SKM-1 treated with dmso at 0.1 percent for 144 hours (cell line): ENCODE measurements around the gene NPRL2.

Source experiments
- DNase-seq: peaks from one replicate; lab custom pipeline; 2025; ENCODE audit not compliant: unreplicated experiment; lab: John Stamatoyannopoulos, UW

Gene NPRL2

GRCh38 chr3:50327943-50328691 is 22.5 kb downstream of the NPRL2 start, which contains the start of gene TUSC2:
Gene TUSC2, minus strand, starts transcription at chr3:50328223. Its CDS starts 124 bp downstream, at chr3:50328099.
- peak; percentile 96 for DNase-seq

- DNase-seq = no peak
Observed at GRCh38 chr3:50327129-50327528, 23.4 kb downstream of the NPRL2 start.

GRCh38 chr3:50326182-50326541 is 24.4 kb downstream of the NPRL2 start:
- DNase-seq = no peak

GRCh38 chr3:50325497-50326181 is 24.9 kb downstream of the NPRL2 start:
- DNase-seq = no peak

GRCh38 chr3:50325113-50325480 is 25.5 kb downstream of the NPRL2 start:
- no peak for DNase-seq

- DNase-seq = no peak
Observed at GRCh38 chr3:50324351-50325112, 26.0 kb downstream of the NPRL2 start.

GRCh38 chr3:50323614-50324199 is 26.9 kb downstream of the NPRL2 start:
- no peak for DNase-seq

- no peak for DNase-seq
Observed at GRCh38 chr3:50323092-50323600, 27.4 kb downstream of the NPRL2 start.

GRCh38 chr3:50322386-50323091 is 28.0 kb downstream of the NPRL2 start, which contains the start of gene HYAL2:
Gene HYAL2, minus strand, starts transcription at chr3:50322745. Its CDS starts 2,256 bp downstream, at chr3:50320489.
- DNase-seq = no peak

GRCh38 chr3:50322115-50322385 is 28.5 kb downstream of the NPRL2 start:
- no peak for DNase-seq

GRCh38 chr3:50321336-50322114 is 29.1 kb downstream of the NPRL2 start:
- DNase-seq = peak; percentile 90

- peak; percentile 44 for DNase-seq
Observed at GRCh38 chr3:50320853-50321335, 29.7 kb downstream of the NPRL2 start.

GRCh38 chr3:50319894-50320625 is 30.5 kb downstream of the NPRL2 start:
- DNase-seq = no peak

- no peak for DNase-seq
Observed at GRCh38 chr3:50319181-50319893, 31.2 kb downstream of the NPRL2 start.

- DNase-seq = no peak
Observed at GRCh38 chr3:50318615-50319014, 32.0 kb downstream of the NPRL2 start.

- no peak for DNase-seq
Observed at GRCh38 chr3:50318163-50318562, 32.4 kb downstream of the NPRL2 start.

GRCh38 chr3:50317300-50317699 is 33.3 kb downstream of the NPRL2 start:
- no peak for DNase-seq

GRCh38 chr3:50316657-50317242 is 33.8 kb downstream of the NPRL2 start:
- no peak for DNase-seq
